Heart right ventricle (tissue), 16 donors: Measurements from ENCODE around the gene CGB8. TPM values are rescaled to one million over a fixed set of nuclear protein-coding genes. Genes with fewer than 3 reads are reported as not detected.
"Not testable (repeated sequence)": the region's sequence is repeated elsewhere in the genome, so short reads cannot be mapped to it uniquely, and the experiment has no call there.

Experiments used
- ATAC-seq, 8 donors: fragments of 200-7000 bp; cut with Tn5 transposase; one replicate each; pipeline ENCODE4 v1.9.1; 2020; ENCODE audit warnings: mild to moderate bottlenecking in 8 of 8, moderate library complexity in 8 of 8, moderate number of reproducible peaks in 1 of 8
- DNase-seq, 2 donors: peaks; one replicate each; pipeline ENCODE4 v3.0.0-alpha.2; 2020
- H3K27ac ChIP-seq, 10 donors: fragments of 200-600 bp; sonication (generic) in 2 of 10; one replicate each; pipeline versions ENCODE4 v1.5.0 to v1.8.0; 2020 to 2022; ENCODE audit warnings: mild to moderate bottlenecking in 3 of 10
- H3K27me3 ChIP-seq, 7 donors: fragments of 200-600 bp; one replicate each; pipeline ENCODE4 v1.8.0; 2021 to 2022; ENCODE audit warnings: mild to moderate bottlenecking in 2 of 7
- H3K36me3 ChIP-seq, 9 donors: fragments of 200-600 bp; sonication (generic) in 1 of 9; one replicate each; pipeline versions ENCODE4 v1.5.0 to v1.8.0; 2020 to 2022; ENCODE audit warnings: mild to moderate bottlenecking in 2 of 9
- H3K4me1 ChIP-seq, 9 donors: fragments of 200-600 bp; sonication (generic) in 1 of 9; one replicate each; pipeline versions ENCODE4 v1.5.0 to v1.8.0; 2020 to 2022; ENCODE audit warnings: mild to moderate bottlenecking in 4 of 9
- H3K4me3 ChIP-seq, 10 donors: fragments of 200-600 bp; sonication (generic) in 2 of 10; one replicate each; pipeline versions ENCODE4 v1.5.0 to v1.8.0; 2020 to 2022; ENCODE audit warnings: mild to moderate bottlenecking in 7 of 10, moderate library complexity in 2 of 10
- H3K9me3 ChIP-seq, 11 donors: fragments of 200-600 bp in 10 of 11; sonication (generic) in 2 of 11; one replicate each; pipeline versions ENCODE4 v1.5.0 to v1.8.0; 2013 to 2022; ENCODE audit warnings: mild to moderate bottlenecking in 2 of 11, control low read depth in 1 of 11, moderate library complexity in 1 of 11
- WGBS, 2 donors: extraction: QIAGEN DNeasy Blood & Tissue Kit; methylation state at CpG; one replicate each; pipeline ENCODE4 v1.1.7; 2013; ENCODE audit warnings: inconsistent platforms in 1 of 2; 5-methylcytosine and 5-hydroxymethylcytosine counted together
- intact Hi-C, 10 donors: fragments of 100-400 bp; cut with DNase I; formaldehyde crosslinking; loops; one replicate each; pipeline versions ENCODE4 v1.11.1 to v1.14.2; 2022
- polyA plus RNA-seq, 2 donors: library from polyadenylated mRNA; stranded (reverse); fragments of 200-250 nt; gene quantifications; one replicate each; pipeline ENCODE4 v1.2.3, GENCODE V29; 2013
- total RNA-seq, 10 donors: library from RNA; stranded (reverse); fragmentation: NEBNext Ultra II Directional in 3 of 10; extraction: Animal tissue kit (Norgen Biotek cat#: 25700) in 3 of 10; gene quantifications; one replicate each; pipeline versions ENCODE4 v1.2.1 to v1.2.4, GENCODE V29; 2021 to 2023
- TF ChIP-seq, protein P1 (sequence below), 9 donors: fragments of 200-600 bp; sonication (generic) in 2 of 9; IDR thresholded peaks; one replicate each; pipeline versions ENCODE4 v1.5.0 to v1.8.0; 2021 to 2022; ENCODE audit warnings: antibody characterized with exemption in 9 of 9, mild to moderate bottlenecking in 5 of 9, moderate library complexity in 1 of 9
- donor health status: Arrhythmogenic right ventricular cardiomyopathy.
- donor health status: ischemic (EF 13 %, LVEDD 7.1; RV severe dilation, severe dysfunction).
- donor health status: healthy with polysubstance abuse.
- donor health status: DM: no; HTN: yes; CAD: no.
- donor health status: DM: no; HTN: no; CAD: no.
- donor health status: ischemic (EF 25% LVEDD 6.9; RV normal size, moderate dysfunction).
- donor health status: ischemic (EF 25% LVEDD 5.7; RV mildly dilated, moderate dysfunction).
- donor health status: healthy.
- donor health status: DM: yes; HTN: yes; CAD: no.
- donor health status: Ischemic cardiomyopathy.
- donor health status: ischemic (EF 35%, LVEDD 5.7; RV mildly dilated, moderate dysfunction).
- donor health status: nonischemic (EF 11% LVEDD 7.7; RV severe dilation, severe dysfunction).
- donor health status: DM: yes; HTN: yes; CAD: no.
- donor health status: PGD.
- donor health status: ischemic (EF 29% LVEDD 5.4; RV normal size, mild dysfunction).
- donor health status: nonischemic (EF 23%, LVEDD 6.1; RV moderate dilation, normal function).

CGB8 gene
- total and polyA plus RNA-seq, 12 donors, result not detected

DNA sequence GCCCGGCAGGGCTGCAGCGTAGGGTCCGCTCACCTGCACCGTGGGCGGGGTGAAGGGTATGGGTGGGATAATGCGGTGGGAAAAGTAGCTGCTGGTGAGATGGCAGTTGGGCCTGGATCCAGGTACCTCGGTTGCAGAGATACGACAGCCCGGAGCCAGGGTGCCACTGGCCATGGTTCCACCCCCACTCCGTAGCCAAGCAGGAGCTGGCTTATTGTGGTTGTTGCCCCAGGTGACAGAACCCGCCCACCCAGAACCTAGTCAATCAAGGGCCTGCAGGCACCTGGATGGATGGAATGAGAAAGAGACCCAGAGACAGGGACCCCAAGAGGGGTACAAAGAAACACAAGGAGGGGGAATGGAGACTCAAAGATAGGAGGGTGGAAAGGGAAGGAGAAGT, 28.6 kb downstream of the CGB8 start:
- ATAC-seq (no peak), DNase-seq (no peak)
- Histone ChIP-seq H3K4me3 (no peak overlapping the region), H3K9me3 (no peaks in the 10 kb centered on the region), H3K27me3 (peaks cover 0 to 41% (median 14%) of the 10 kb centered on the region in 7 donors), H3K36me3 (peaks cover 0 to 10% (median 3%) of the 10 kb centered on the region in 9 donors), H3K27ac (no peak overlapping the region), H3K4me1 (peaks cover 0 to 27% (median 23%) of the 10 kb centered on the region in 9 donors)
- 73 to 77% methylated on average over 11 of the region's 11 CpGs for WGBS, 2 donors
- intact Hi-C loops, result no loop called here
- TF ChIP-seq, protein P1, sequence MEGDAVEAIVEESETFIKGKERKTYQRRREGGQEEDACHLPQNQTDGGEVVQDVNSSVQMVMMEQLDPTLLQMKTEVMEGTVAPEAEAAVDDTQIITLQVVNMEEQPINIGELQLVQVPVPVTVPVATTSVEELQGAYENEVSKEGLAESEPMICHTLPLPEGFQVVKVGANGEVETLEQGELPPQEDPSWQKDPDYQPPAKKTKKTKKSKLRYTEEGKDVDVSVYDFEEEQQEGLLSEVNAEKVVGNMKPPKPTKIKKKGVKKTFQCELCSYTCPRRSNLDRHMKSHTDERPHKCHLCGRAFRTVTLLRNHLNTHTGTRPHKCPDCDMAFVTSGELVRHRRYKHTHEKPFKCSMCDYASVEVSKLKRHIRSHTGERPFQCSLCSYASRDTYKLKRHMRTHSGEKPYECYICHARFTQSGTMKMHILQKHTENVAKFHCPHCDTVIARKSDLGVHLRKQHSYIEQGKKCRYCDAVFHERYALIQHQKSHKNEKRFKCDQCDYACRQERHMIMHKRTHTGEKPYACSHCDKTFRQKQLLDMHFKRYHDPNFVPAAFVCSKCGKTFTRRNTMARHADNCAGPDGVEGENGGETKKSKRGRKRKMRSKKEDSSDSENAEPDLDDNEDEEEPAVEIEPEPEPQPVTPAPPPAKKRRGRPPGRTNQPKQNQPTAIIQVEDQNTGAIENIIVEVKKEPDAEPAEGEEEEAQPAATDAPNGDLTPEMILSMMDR (IDR thresholded peaks at IDR 0.05), result no peak

DNA sequence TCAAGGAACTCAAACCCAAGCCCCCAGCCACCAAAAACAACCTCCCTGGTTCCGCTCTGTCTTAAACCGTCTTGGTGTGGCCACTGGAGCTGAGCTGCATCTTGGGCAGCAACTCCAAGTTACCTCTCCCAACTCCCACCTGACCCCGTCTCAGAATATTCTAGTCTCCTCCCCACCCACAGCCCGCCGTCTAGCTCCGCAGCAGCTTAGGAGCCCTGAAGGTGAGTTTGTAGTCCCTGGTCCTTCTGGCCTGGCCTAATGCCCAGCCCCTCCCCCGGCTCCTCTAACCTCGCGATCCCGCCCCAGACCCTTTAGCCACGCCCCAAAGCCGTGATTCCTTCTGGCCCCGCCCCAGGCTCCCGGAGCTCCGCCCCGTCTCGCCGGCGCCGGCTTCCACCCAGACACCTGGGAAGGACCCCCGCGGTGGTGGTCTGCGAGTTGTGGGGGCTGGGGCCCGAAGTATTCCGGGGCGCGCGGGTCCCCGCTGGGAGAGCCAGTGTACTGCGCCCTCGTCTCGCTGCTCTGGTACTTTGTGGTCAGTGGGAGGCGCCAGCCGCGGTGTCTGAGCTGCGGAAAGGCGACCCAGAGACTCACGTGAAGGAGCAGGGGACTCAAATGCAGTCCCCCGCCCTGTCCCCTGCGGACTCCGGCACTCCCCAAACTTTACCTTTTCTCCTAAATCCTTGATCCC, 29.5 kb downstream of the CGB8 start:
- Histone ChIP-seq H3K9me3 (no peaks in the 10 kb centered on the region), H3K27me3 (peaks cover 0 to 41% (median 14%) of the 10 kb centered on the region in 7 donors), H3K27ac (no peak overlapping the region), H3K4me1 (peaks cover 0 to 27% (median 23%) of the 10 kb centered on the region in 9 donors), H3K4me3 (peak overlapping the region; percentile 32 to 59 (median 54)), H3K36me3 (peaks cover 0 to 19% (median 13%) of the 10 kb centered on the region in 9 donors)
- intact Hi-C loops, result no loop called here
- peak; percentile 46 to 69 for DNase-seq
- ATAC-seq, result peak; percentile 46 to 73 (median 60)
- 10 to 24% methylated on average over 41 of the region's 41 CpGs for WGBS, 2 donors
- TF ChIP-seq, protein P1 (IDR thresholded peaks at IDR 0.05), result peak in 3 of 9 donors; percentile 6 to 15 (median 7)

DNA sequence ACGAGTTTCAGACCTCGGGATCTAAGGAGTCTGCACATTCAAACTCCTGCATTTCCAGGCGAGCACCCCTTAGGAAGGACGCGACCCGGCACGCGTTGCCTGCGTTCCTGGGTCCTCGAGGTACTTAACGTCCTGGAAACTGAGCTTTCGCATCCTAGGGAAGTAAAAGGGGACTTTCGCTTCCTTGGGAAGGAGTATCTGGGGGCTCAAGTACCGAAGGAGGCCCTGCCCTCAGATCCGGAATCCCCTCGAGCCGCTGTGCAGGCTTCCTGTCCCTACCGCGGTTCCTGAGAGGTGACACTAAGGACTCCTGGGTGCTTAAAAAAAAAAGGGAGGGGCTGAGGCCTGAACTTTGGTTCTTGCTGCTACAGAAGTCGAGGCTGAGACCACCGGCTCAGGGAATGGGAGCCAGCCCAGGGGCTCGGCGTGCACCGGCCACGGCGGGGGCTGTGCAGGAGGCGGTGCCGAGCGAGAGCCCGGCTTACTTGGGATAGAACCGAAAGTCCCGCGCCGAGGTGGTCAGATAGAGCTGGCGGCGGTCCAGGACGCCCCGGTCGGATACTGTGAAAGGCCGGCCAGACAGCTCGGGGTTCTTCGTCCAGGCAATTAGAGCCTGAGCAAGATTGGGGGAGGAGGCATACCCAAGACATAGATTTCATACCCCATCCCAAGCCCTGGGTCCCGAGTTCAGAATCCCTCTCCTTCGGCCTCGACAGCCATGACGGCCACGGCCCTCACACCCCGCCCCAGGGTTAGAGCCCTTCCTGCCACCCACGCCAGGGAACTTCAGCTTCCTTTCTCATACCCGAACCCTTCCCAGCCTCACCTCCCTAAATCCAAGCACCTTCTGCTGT, 30.3 kb downstream of the CGB8 start:
- Histone ChIP-seq H3K4me3 (peak overlapping the region; percentile 32 to 59 (median 54)), H3K27me3 (peaks cover 0 to 41% (median 14%) of the 10 kb centered on the region in 7 donors), H3K4me1 (peaks cover 0 to 27% (median 23%) of the 10 kb centered on the region in 9 donors), H3K36me3 (peaks cover 0 to 27% (median 13%) of the 10 kb centered on the region in 9 donors)
- DNase-seq (peak in 1 of 2 donors; percentile 16), ATAC-seq (peak in 7 of 8 donors; percentile 6 to 36 (median 27))
- intact Hi-C loops, H3K27ac ChIP-seq, H3K9me3 ChIP-seq: not testable (repeated sequence)
- WGBS, 2 donors, result 5% methylated on average over 46 to 49 of the region's 50 CpGs

GRCh38 chr19:49017666-49018351, 31.1 kb downstream of the CGB8 start:
- Histone ChIP-seq H3K36me3 (peaks cover 0 to 34% (median 13%) of the 10 kb centered on the region in 9 donors), H3K27ac (peak overlapping the region in 1 of 10 donors; percentile 18), H3K4me3 (peak overlapping the region; percentile 32 to 59 (median 54)), H3K9me3 (no peaks in the 10 kb centered on the region), H3K4me1 (peaks cover 0 to 27% (median 23%) of the 10 kb centered on the region in 9 donors), H3K27me3 (peaks cover 0 to 41% (median 14%) of the 10 kb centered on the region in 7 donors)
- intact Hi-C loops, result no loop called here
- peak; percentile 15 to 55 for DNase-seq
- TF ChIP-seq, protein P1 (IDR thresholded peaks at IDR 0.05), result peak; percentile 15 to 64 (median 57)
- peak; percentile 49 to 76 (median 66) for ATAC-seq
- 1% methylated on average over 62 of the region's 62 CpGs for WGBS, 2 donors
